NCI-H2029 treated with DMSO at 0.1 percent for 48 hours (cell line): ENCODE results near the gene SLC22A1.
"Not testable (repeated sequence)": the region's sequence is repeated elsewhere in the genome, so short reads cannot be mapped to it uniquely, and the experiment has no call there.

Experiments used
- DNase-seq: peaks from one replicate; lab custom pipeline; 2025; lab: John Stamatoyannopoulos, UW

The SLC22A1 gene

GRCh38 chr6:160124007-160124406 is 2.4 kb downstream of the SLC22A1 start:
- DNase-seq = no peak

GRCh38 chr6:160124605-160125004 is 3.0 kb downstream of the SLC22A1 start:
- no peak for DNase-seq

- not testable (repeated sequence) for DNase-seq
Measured at GRCh38 chr6:160125105-160125504, 3.5 kb downstream of the SLC22A1 start.

DNA sequence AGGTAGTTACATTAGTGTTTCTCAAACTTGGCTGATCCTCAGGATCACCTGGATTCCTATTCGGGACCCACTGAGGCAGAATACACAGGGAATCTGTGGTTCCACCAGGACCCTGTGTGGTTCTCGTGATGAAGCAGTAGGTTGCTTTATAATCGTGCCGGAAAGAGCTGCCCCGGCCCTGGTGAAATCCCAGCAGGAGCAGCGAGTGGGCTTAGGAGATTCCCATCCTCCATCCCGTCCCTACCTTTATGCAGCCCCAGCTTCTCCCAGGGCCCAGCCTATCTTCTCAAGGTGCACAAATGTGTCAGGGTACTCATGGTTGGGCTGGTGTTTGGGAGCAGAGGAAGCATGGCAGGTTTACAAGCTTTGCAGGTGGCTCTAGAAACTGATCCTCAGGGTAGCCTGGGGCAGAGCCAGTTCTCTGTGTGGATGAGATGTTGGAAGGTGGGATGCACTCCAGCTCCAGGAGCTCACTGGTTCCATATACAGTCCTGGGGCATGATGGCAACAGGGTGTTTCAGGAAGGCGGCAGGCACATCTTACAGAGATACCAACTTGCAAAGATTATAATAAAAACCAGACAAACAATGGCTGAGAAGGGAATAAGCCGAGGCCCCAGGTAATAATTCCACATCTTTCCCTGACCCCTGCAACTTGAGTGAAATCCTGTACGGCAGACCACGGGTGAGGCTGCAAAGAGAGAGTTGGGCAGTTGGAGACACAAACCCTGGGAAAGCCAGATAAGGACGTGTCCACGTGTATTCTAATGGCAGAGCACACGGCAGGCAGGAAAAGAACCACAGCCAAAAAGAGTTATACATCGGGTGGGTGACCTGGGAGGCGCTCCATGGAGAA is 5.9 kb downstream of the SLC22A1 start:
- no peak for DNase-seq

DNA sequence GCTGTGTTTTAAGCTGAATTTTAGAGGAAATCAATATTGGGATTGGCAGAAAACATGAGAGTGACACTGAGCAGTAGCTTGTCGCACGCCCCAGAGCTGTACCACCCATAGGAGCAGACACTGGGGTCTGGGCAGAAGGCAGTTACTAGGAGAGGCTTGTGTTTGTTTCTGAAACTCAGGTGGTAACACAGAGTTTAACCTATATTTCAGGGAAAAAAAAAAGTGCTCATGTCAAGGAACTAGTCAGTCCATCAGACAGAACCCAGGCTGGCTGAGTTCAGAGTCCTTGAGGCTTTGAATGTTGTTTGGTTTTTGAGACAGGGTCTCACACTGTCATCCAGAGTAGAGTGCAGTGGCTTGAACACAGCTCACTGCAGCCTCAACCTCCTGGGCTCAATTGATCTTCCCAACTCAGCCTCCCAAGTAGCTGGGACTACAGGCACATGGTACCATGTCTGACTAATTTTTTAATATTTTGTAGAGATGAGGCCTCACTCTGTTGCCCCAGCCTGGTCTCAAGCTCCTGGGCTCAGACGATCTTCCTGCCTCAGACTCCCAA is 6.6 kb downstream of the SLC22A1 start:
- no peak for DNase-seq

DNA sequence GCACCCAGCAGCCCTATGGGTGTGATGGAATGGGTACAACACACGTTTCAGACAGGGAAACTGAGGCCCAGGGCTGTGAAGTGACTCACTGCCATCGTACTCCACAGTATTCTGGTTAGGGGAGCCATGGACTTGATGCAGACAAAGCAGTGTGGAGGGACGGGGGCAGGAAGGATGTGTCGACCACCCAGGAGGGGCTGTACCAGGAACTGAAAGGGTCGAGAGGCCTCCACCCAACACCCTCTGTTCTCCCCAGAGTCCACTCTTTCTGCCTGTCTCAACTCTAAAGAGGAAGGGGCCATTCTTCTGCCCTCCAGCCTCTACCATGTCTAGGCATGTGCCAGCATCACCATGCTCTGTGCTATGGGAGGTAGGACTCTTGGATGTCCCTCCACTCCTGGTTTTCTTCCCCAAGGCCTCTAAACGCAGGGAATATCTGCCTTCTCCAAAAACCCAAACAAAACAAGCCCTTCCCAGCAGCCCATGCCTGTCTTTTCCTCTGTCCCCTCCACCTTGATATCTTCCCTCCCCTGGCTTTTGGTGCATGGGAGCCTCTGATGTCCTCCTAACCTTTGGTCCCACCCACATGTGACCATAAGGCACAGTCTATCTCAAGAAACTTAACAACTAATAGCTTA is 7.4 kb downstream of the SLC22A1 start:
- DNase-seq = no peak

- no peak for DNase-seq
Measured at GRCh38 chr6:160129881-160130615, 8.4 kb downstream of the SLC22A1 start.

- DNase-seq = no peak
Measured at GRCh38 chr6:160130729-160131484, 9.3 kb downstream of the SLC22A1 start.

GRCh38 chr6:160131636-160132296 is 10.2 kb downstream of the SLC22A1 start:
- no peak for DNase-seq

DNA sequence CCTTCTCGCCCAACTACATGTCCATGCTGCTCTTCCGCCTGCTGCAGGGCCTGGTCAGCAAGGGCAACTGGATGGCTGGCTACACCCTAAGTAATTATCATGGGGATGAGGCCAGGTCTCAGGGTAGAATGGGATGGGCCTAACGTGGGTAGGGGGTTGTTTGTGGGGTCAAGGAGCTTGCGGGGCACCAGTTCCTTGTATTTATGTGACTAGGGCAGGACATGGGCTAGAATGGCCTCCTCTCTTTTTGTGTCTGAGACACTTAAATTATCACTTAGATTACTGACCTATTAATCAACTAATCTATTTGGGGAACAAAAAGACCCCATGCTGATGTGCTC is 10.7 kb downstream of the SLC22A1 start:
- no peak for DNase-seq

GRCh38 chr6:160132776-160133338 is 11.2 kb downstream of the SLC22A1 start:
- no peak for DNase-seq

DNA sequence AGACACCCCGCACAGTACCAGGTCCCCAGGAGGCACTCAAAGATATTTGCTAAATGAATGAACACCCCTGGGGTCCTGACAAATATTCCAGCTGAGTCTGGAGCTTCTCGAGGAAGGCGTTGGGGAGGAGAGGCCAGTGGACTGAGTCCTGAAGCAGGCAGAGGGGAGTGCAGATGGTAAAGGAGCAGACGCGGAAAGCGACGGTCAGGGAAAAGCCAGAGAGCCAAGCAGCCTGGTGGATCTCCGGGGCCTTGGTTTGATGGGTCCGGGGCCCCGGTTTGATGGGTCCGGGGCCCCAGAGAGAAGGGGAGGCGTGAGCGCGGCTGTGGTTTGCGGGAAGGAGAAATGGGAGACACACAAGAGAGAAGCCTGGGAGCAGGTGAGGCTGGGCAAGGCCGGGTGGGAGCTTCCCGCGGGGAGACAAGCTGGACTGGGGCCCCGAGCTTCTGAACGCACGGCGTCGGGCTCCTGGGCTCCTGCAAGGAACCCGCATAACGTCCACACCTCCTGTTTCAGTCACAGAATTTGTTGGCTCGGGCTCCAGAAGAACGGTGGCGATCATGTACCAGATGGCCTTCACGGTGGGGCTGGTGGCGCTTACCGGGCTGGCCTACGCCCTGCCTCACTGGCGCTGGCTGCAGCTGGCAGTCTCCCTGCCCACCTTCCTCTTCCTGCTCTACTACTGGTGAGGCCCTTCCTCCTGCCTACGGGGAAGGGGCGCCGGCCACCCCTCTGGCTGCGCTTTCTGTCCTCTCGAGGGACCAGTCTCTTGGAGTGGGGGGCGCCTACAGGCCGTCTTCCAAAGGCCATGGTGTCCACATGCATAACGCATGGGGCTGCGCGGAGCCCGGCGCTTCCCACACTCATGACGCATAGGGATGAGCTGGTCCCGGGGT is 12.1 kb downstream of the SLC22A1 start:
- no peak for DNase-seq

GRCh38 chr6:160134337-160134751 is 12.7 kb downstream of the SLC22A1 start:
- not testable (repeated sequence) for DNase-seq

- no peak for DNase-seq
Measured at GRCh38 chr6:160134779-160135547, 13.3 kb downstream of the SLC22A1 start.

GRCh38 chr6:160135907-160136655 is 14.5 kb downstream of the SLC22A1 start:
- DNase-seq = no peak

GRCh38 chr6:160137130-160137988 is 15.7 kb downstream of the SLC22A1 start:
- DNase-seq = no peak
